ENCODE data around the gene FGFBP2.

FGFBP2 gene

DNA sequence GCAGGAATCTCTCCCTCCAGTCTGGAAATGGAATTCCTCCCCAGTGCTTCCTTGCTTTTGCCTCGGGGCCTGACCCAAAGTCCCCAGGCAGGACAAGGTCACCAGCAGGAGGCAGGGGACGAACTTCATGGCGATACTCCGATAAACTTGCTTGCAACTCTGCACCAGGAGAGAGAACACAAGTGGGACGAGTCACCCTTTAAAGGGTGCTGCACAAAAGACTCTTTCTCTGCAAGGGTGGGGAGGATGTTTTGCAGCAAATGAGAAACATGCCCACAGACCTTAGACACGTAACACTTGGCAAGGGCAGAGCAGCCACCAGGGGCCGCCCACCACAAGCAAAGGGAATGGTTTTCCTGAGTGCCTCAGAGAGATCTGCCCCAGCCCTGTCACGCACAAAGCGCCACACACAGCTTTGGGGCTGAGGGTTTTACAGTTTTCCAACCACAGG, at the start of gene FGFBP2:
TSS of gene FGFBP2 (minus strand) at position 175 of the 451 bp plus-strand sequence. CDS start at position 129, 46 bp downstream.
- Histone ChIP-seq H3K4me3 (ENCODE audit: low read length) (no peak within 1 kb of the TSS), H3K9me3 (ENCODE audit: control insufficient read depth, low read length) (no peaks in the 10 kb centered on the region), H3K4me1 (ENCODE audit: control insufficient read depth, insufficient read depth, low read length) (peaks cover 10% of the 10 kb centered on the region), H3K9ac (ENCODE audit: low read length) (no peak within 1 kb of the TSS), H3K36me3 (ENCODE audit: control insufficient read depth, insufficient read depth, low read length) (no peaks in the 10 kb centered on the region), H3K27me3 (ENCODE audit: control insufficient read depth, insufficient read depth, low read length) (no peaks in the 10 kb centered on the region)

- H3K27me3 ChIP-seq (ENCODE audit: control insufficient read depth, insufficient read depth, low read length) = no peaks in the 10 kb centered on the region
- H3K4me1 ChIP-seq (ENCODE audit: control insufficient read depth, insufficient read depth, low read length) = no peaks in the 10 kb centered on the region
- no peak overlapping the region for H3K9ac ChIP-seq (ENCODE audit: low read length)
- H3K9me3 ChIP-seq (ENCODE audit: control insufficient read depth, low read length) = no peaks in the 10 kb centered on the region
- H3K4me3 ChIP-seq (ENCODE audit: low read length) = no peak overlapping the region
- H3K36me3 ChIP-seq (ENCODE audit: control insufficient read depth, insufficient read depth, low read length) = no peaks in the 10 kb centered on the region
Observed at GRCh38 chr4:16011173-16011572, 48.2 kb upstream of the FGFBP2 start.

DNA sequence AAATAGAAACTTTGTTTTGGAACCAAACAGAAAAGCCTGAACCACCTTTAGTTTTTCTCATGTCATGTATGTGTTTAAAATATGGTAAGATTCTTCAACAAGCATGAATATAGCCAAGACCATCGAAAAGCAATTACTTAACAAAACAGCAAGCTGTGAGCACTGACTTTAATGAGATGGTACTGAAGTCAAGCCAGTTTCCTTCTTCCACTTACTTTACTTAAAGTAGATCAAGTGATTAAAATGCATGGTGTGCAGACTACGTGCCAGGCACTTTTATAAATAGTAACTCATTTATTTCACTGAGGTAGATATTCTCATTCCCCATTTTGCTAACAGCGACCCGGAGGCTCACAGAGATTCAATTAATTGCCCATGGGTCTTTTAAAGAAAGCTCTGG, 46.2 kb upstream of the FGFBP2 start:
- H3K4me3 ChIP-seq (ENCODE audit: low read length) = no peak overlapping the region
- no peaks in the 10 kb centered on the region for H3K36me3 ChIP-seq (ENCODE audit: control insufficient read depth, insufficient read depth, low read length)

DNA sequence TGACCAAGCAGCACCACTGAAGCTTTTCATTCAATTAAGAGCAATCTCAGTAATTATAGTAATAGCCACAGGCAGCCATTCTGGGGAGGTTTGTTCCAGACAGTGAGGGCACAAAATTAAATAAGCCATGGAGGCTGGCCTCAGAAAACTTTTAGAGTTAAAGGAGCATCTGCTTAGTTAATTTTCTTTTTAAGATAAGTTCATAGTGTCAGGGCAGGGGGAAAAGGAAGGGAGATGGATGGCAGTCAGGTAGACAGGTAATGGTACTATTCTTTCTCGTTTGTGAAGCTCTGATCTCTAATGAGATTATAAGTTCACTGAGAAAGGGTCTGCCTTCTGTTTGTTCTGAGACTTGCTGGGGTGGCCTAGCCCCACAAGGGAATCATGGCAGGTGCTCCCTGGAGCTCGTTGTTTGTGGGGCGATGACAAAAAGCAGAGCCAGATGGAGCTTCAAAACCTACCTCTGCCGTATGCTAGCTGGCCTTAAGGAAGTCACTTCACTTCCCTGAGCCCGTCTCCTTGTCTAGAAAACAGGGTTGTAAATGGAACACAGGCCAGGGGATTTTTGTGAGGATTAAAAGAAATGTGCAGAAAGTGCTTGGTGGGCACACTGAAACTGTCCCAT, 44.6 kb upstream of the FGFBP2 start:
- H3K36me3 ChIP-seq (ENCODE audit: control insufficient read depth, insufficient read depth, low read length) = no peaks in the 10 kb centered on the region
- H3K4me1 ChIP-seq (ENCODE audit: control insufficient read depth, insufficient read depth, low read length) = no peaks in the 10 kb centered on the region
- H3K9me3 ChIP-seq (ENCODE audit: control insufficient read depth, low read length) = no peaks in the 10 kb centered on the region
- H3K4me3 ChIP-seq (ENCODE audit: low read length) = no peak overlapping the region
- no peaks in the 10 kb centered on the region for H3K27me3 ChIP-seq (ENCODE audit: control insufficient read depth, insufficient read depth, low read length)
- no peak overlapping the region for H3K9ac ChIP-seq (ENCODE audit: low read length)

More for the DNA sequence above, 46.2 kb upstream of the FGFBP2 start:
- H3K4me1 ChIP-seq (ENCODE audit: control insufficient read depth, insufficient read depth, low read length) = no peaks in the 10 kb centered on the region
- no peaks in the 10 kb centered on the region for H3K9me3 ChIP-seq (ENCODE audit: control insufficient read depth, low read length)
- no peak overlapping the region for H3K9ac ChIP-seq (ENCODE audit: low read length)
- no peaks in the 10 kb centered on the region for H3K27me3 ChIP-seq (ENCODE audit: control insufficient read depth, insufficient read depth, low read length)

GRCh38 chr4:16006771-16007446, 43.9 kb upstream of the FGFBP2 start:
- Histone ChIP-seq H3K36me3 (ENCODE audit: control insufficient read depth, insufficient read depth, low read length) (no peaks in the 10 kb centered on the region), H3K27me3 (ENCODE audit: control insufficient read depth, insufficient read depth, low read length) (no peaks in the 10 kb centered on the region), H3K9me3 (ENCODE audit: control insufficient read depth, low read length) (no peaks in the 10 kb centered on the region), H3K4me1 (ENCODE audit: control insufficient read depth, insufficient read depth, low read length) (no peaks in the 10 kb centered on the region), H3K4me3 (ENCODE audit: low read length) (no peak overlapping the region), H3K9ac (ENCODE audit: low read length) (no peak overlapping the region)

- Histone ChIP-seq H3K4me1 (ENCODE audit: control insufficient read depth, insufficient read depth, low read length) (no peaks in the 10 kb centered on the region), H3K4me3 (ENCODE audit: low read length) (no peak overlapping the region), H3K36me3 (ENCODE audit: control insufficient read depth, insufficient read depth, low read length) (no peaks in the 10 kb centered on the region), H3K9me3 (ENCODE audit: control insufficient read depth, low read length) (no peaks in the 10 kb centered on the region), H3K27me3 (ENCODE audit: control insufficient read depth, insufficient read depth, low read length) (no peaks in the 10 kb centered on the region), H3K9ac (ENCODE audit: low read length) (no peak overlapping the region)
Observed at GRCh38 chr4:16005676-16006075, 42.7 kb upstream of the FGFBP2 start.

DNA sequence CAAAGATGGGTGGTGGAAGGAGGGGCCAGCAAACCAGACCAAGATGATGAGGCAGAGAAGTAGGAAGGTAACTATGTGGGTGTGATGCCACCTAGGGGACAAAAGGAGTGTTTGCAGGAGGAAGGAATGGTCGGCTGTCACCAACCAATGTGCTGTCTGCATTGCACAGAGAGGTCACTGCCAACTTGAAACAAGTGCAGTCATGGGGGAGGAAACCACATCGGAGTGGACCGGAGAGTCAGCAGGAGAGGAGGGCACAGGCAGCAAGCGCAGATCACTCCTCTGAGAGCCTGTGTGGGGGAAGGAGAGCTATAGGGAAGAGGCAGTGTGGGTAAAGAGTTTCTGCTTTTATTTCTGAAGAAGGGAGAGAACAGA, 38.5 kb upstream of the FGFBP2 start:
- H3K4me3 ChIP-seq (ENCODE audit: low read length) = no peak overlapping the region
- no peaks in the 10 kb centered on the region for H3K4me1 ChIP-seq (ENCODE audit: control insufficient read depth, insufficient read depth, low read length)
- H3K36me3 ChIP-seq (ENCODE audit: control insufficient read depth, insufficient read depth, low read length) = no peaks in the 10 kb centered on the region
- peak overlapping the region; percentile 28 for H3K9ac ChIP-seq (ENCODE audit: low read length)
- no peaks in the 10 kb centered on the region for H3K9me3 ChIP-seq (ENCODE audit: control insufficient read depth, low read length)
- no peaks in the 10 kb centered on the region for H3K27me3 ChIP-seq (ENCODE audit: control insufficient read depth, insufficient read depth, low read length)

- Histone ChIP-seq H3K9ac (ENCODE audit: low read length) (no peak overlapping the region), H3K4me1 (ENCODE audit: control insufficient read depth, insufficient read depth, low read length) (no peaks in the 10 kb centered on the region), H3K9me3 (ENCODE audit: control insufficient read depth, low read length) (no peaks in the 10 kb centered on the region), H3K27me3 (ENCODE audit: control insufficient read depth, insufficient read depth, low read length) (no peaks in the 10 kb centered on the region), H3K36me3 (ENCODE audit: control insufficient read depth, insufficient read depth, low read length) (no peaks in the 10 kb centered on the region), H3K4me3 (ENCODE audit: low read length) (no peak overlapping the region)
Observed at GRCh38 chr4:16000708-16001483, 37.9 kb upstream of the FGFBP2 start.

DNA sequence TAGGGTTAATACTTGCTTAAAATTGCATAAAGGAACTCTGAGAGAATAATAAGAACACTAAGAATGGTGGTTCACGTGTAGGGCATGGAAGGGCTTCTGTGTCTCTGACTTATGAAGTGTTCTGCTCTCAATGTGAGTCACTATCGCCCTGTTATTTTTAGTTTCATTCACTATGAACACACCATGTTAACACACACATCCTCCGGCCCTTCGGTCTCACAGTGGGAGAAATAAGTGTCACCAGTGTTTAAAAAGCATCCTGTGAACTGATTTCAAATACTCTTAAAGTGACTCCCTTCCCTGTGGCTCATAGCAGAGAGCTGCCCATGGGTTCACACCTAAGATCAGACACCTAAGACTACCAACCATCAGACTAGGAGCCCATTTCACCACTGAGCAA, 33.8 kb upstream of the FGFBP2 start:
- Histone ChIP-seq H3K36me3 (ENCODE audit: control insufficient read depth, insufficient read depth, low read length) (no peaks in the 10 kb centered on the region), H3K9me3 (ENCODE audit: control insufficient read depth, low read length) (no peaks in the 10 kb centered on the region), H3K4me1 (ENCODE audit: control insufficient read depth, insufficient read depth, low read length) (no peaks in the 10 kb centered on the region), H3K9ac (ENCODE audit: low read length) (no peak overlapping the region), H3K4me3 (ENCODE audit: low read length) (no peak overlapping the region), H3K27me3 (ENCODE audit: control insufficient read depth, insufficient read depth, low read length) (no peaks in the 10 kb centered on the region)

- Histone ChIP-seq H3K9ac (ENCODE audit: low read length) (no peak overlapping the region), H3K4me1 (ENCODE audit: control insufficient read depth, insufficient read depth, low read length) (no peaks in the 10 kb centered on the region), H3K4me3 (ENCODE audit: low read length) (no peak overlapping the region), H3K27me3 (ENCODE audit: control insufficient read depth, insufficient read depth, low read length) (no peaks in the 10 kb centered on the region), H3K36me3 (ENCODE audit: control insufficient read depth, insufficient read depth, low read length) (no peaks in the 10 kb centered on the region), H3K9me3 (ENCODE audit: control insufficient read depth, low read length) (no peaks in the 10 kb centered on the region)
Observed at GRCh38 chr4:15995826-15996225, 32.9 kb upstream of the FGFBP2 start.

DNA sequence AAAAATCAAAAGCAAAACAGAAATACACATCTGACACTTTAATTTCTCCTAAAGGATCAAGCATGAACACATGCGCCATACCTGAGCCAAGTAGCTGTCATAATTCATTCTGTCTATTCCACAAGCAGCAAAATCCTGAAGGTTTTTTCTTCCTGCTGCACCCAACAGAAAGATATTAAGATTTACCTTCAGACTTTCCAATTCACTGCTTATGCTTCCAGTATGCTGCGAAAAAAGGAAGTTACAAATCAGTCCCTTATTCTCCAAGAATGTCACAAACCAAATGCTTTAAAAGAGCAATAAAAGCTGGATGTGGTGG, 29.2 kb upstream of the FGFBP2 start:
- peaks cover 17% of the 10 kb centered on the region for H3K4me1 ChIP-seq (ENCODE audit: control insufficient read depth, insufficient read depth, low read length)
- no peaks in the 10 kb centered on the region for H3K9me3 ChIP-seq (ENCODE audit: control insufficient read depth, low read length)
- H3K4me3 ChIP-seq (ENCODE audit: low read length) = no peak overlapping the region
- no peaks in the 10 kb centered on the region for H3K27me3 ChIP-seq (ENCODE audit: control insufficient read depth, insufficient read depth, low read length)
- peaks cover 7% of the 10 kb centered on the region for H3K36me3 ChIP-seq (ENCODE audit: control insufficient read depth, insufficient read depth, low read length)
- H3K9ac ChIP-seq (ENCODE audit: low read length) = no peak overlapping the region

DNA sequence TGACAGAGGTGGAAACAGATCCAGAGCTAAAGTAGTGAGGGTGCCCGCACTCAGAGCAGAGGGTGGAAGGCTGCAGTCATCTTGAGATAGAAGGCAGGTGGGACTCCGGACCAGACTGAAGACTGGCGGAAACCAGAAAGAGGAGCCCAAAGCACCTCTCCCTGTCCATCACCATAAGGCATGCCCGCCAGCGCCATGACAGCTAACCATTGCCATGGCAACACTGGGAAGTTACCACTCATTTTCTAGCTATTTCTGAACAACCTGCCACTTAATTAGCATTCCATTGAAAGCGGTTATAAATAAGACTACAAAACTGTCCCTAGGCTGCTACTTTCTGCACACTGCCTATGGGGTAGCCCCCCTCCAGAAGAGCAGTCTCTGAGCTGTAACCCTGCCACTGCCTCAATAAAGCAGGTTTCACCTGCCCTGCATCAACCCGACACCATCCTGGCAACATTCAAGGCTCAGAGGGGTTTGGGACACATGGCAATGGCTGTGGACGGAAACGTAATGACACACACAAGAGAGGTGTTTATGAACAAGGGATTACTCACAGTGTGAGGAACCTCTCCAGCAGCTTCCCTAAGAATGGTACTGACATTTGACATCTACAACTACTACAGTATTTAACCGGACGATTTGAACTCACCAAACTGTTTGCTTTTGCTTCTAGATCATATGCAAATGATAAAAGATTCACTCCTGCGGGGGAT, 27.8 kb upstream of the FGFBP2 start:
- Histone ChIP-seq H3K36me3 (ENCODE audit: control insufficient read depth, insufficient read depth, low read length) (peaks cover 7% of the 10 kb centered on the region), H3K9me3 (ENCODE audit: control insufficient read depth, low read length) (no peaks in the 10 kb centered on the region), H3K27me3 (ENCODE audit: control insufficient read depth, insufficient read depth, low read length) (no peaks in the 10 kb centered on the region), H3K4me3 (ENCODE audit: low read length) (no peak overlapping the region), H3K9ac (ENCODE audit: low read length) (no peak overlapping the region), H3K4me1 (ENCODE audit: control insufficient read depth, insufficient read depth, low read length) (peaks cover 20% of the 10 kb centered on the region)

Data from mucosa of stomach (tissue), 1 donor.